DOHH2 (cell line): ENCODE measurements around the gene B3GAT2.

Source experiments
- H3F3A ChIP-seq: fragments of 200-600 bp; sonication (generic), shearing (Covaris generic); 2 replicates; pipeline ENCODE4 v1.6.0; 2016; ENCODE audit warnings: antibody characterized with exemption, mild to moderate bottlenecking; ENCODE audit not compliant: control insufficient read depth, insufficient read depth
- H3K27ac ChIP-seq: fragments of 200-600 bp; sonication (generic); 2 replicates; pipeline ENCODE4 v1.5.1; 2014; ENCODE audit warnings: low read depth, mild to moderate bottlenecking, low read length, moderate library complexity
- H3K27me3 ChIP-seq: fragments of 200-600 bp; sonication (generic); 2 replicates; pipeline ENCODE4 v1.6.1; 2014; ENCODE audit warnings: mild to moderate bottlenecking, low read length, mixed read lengths; ENCODE audit not compliant: control insufficient read depth
- H3K36me3 ChIP-seq: fragments of 200-600 bp; sonication (generic); 2 replicates; pipeline ENCODE4 v1.6.1; 2014; ENCODE audit warnings: mild to moderate bottlenecking, low read length, moderate library complexity, mixed read lengths; ENCODE audit not compliant: control insufficient read depth
- H3K4me1 ChIP-seq: fragments of 200-600 bp; sonication (generic); 2 replicates; pipeline ENCODE4 v1.6.1; 2014; ENCODE audit warnings: mild to moderate bottlenecking, low read length, mixed read lengths; ENCODE audit not compliant: control insufficient read depth
- H3K4me2 ChIP-seq: fragments of 200-600 bp; sonication (generic); 2 replicates; pipeline ENCODE4 v1.6.0; 2014; ENCODE audit warnings: mild to moderate bottlenecking, low read length, moderate library complexity
- H3K4me3 ChIP-seq: fragments of 200-600 bp; sonication (generic); 2 replicates; pipeline ENCODE4 v1.5.1; 2014; ENCODE audit warnings: mild to moderate bottlenecking, low read length, mixed read lengths
- H3K79me2 ChIP-seq: fragments of 200-600 bp; sonication (generic); 2 replicates; pipeline ENCODE4 v1.6.1; 2014; ENCODE audit warnings: mild to moderate bottlenecking, low read length, mixed read lengths; ENCODE audit not compliant: control insufficient read depth
- H3K9me2 ChIP-seq: fragments of 200-600 bp; sonication (generic); replicated peaks from 2 replicates; pipeline ENCODE4 v1.6.1; 2014; ENCODE audit warnings: mild to moderate bottlenecking, low read length, mixed read lengths; ENCODE audit not compliant: control insufficient read depth
- H3K9me3 ChIP-seq: fragments of 200-600 bp; sonication (generic); 2 replicates; pipeline ENCODE4 v1.6.1; 2014; ENCODE audit warnings: antibody characterized with exemption, low read length, mixed read lengths; ENCODE audit not compliant: control insufficient read depth, insufficient read depth
- H4K20me1 ChIP-seq: fragments of 200-600 bp; sonication (generic); 2 replicates; pipeline ENCODE4 v1.6.0; 2014; ENCODE audit warnings: low read depth, mild to moderate bottlenecking, antibody characterized with exemption, low read length, moderate library complexity; ENCODE audit not compliant: control insufficient read depth, insufficient read depth
- CTCF ChIP-seq: fragments of 200-600 bp; sonication (generic); IDR thresholded peaks from one replicate; pipeline ENCODE4 v1.5.1; 2014; ENCODE audit warnings: antibody characterized with exemption, mild to moderate bottlenecking, low read depth, low read length; ENCODE audit not compliant: poor library complexity, severe bottlenecking
- EZH2phosphoT487 ChIP-seq: fragments of 200-600 bp; sonication (generic); IDR thresholded peaks from 2 replicates; pipeline ENCODE4 v1.6.1; 2017; ENCODE audit warnings: borderline replicate concordance, mild to moderate bottlenecking, antibody characterized with exemption, low read length, moderate library complexity, mixed read lengths

B3GAT2 gene

GRCh38 chr6:70933853-70934252, 23.0 kb downstream of the B3GAT2 start:
- H3K4me2 ChIP-seq = no peak overlapping the region
- no peak for TF ChIP-seq CTCF
- no peak for TF ChIP-seq EZH2phosphoT487
- H3K79me2 ChIP-seq = no peaks in the 10 kb centered on the region
- no peak overlapping the region for H3K27ac ChIP-seq
- H3K4me3 ChIP-seq = no peak overlapping the region
- H3K9me2 ChIP-seq = no peaks in the 10 kb centered on the region
- H3K36me3 ChIP-seq = no peaks in the 10 kb centered on the region
- no peaks in the 10 kb centered on the region for H3K9me3 ChIP-seq
- H4K20me1 ChIP-seq = no peaks in the 10 kb centered on the region
- no peaks in the 10 kb centered on the region for H3K27me3 ChIP-seq
- H3K4me1 ChIP-seq = no peaks in the 10 kb centered on the region
- no peaks in the 10 kb centered on the region for H3F3A ChIP-seq

GRCh38 chr6:70905742-70906141, 51.1 kb downstream of the B3GAT2 start:
- Histone ChIP-seq H3K4me3 (no peak overlapping the region), H3K9me3 (no peaks in the 10 kb centered on the region), H4K20me1 (no peaks in the 10 kb centered on the region), H3K4me1 (no peaks in the 10 kb centered on the region), H3K79me2 (no peaks in the 10 kb centered on the region), H3K27ac (no peak overlapping the region), H3F3A (no peaks in the 10 kb centered on the region), H3K9me2 (no peaks in the 10 kb centered on the region), H3K4me2 (no peak overlapping the region), H3K36me3 (no peaks in the 10 kb centered on the region), H3K27me3 (no peaks in the 10 kb centered on the region)
- no peak for TF ChIP-seq EZH2phosphoT487
- TF ChIP-seq CTCF = no peak

- H3K27ac ChIP-seq = no peak overlapping the region
- H3K4me3 ChIP-seq = no peak overlapping the region
- no peaks in the 10 kb centered on the region for H3F3A ChIP-seq
- TF ChIP-seq CTCF (no peak), EZH2phosphoT487 (no peak)
- H3K27me3 ChIP-seq = no peaks in the 10 kb centered on the region
- no peaks in the 10 kb centered on the region for H3K9me3 ChIP-seq
- no peaks in the 10 kb centered on the region for H3K79me2 ChIP-seq
- no peaks in the 10 kb centered on the region for H3K4me1 ChIP-seq
- no peak overlapping the region for H3K4me2 ChIP-seq
- no peaks in the 10 kb centered on the region for H3K9me2 ChIP-seq
- H4K20me1 ChIP-seq = no peaks in the 10 kb centered on the region
- H3K36me3 ChIP-seq = no peaks in the 10 kb centered on the region
Observed at GRCh38 chr6:70903665-70904452, 53.0 kb downstream of the B3GAT2 start.
